HepG2 (cell line): ENCODE measurements around the gene TSR1. TPM values are rescaled to one million over a fixed set of nuclear protein-coding genes. Genes with fewer than 3 reads are reported as not detected.
A peak's percentile ranks its signal among the peaks of the same experiment; 100 is the strongest.

Experiments used
- ADNP ChIP-seq: sonication (generic); formaldehyde crosslinking; IDR thresholded peaks from 2 replicates; pipeline ENCODE4 v1.4.0; 2020; ENCODE audit warnings: missing genetic modification reagents
- ATF7-NPFF ChIP-seq: sonication (generic); formaldehyde crosslinking; IDR thresholded peaks from 2 replicates; pipeline ENCODE4 v1.8.1; 2023; ENCODE audit warnings: mild to moderate bottlenecking, low read depth, missing genetic modification reagents, moderate library complexity
- CHD2 ChIP-seq: IDR thresholded peaks from 2 replicates; pipeline ENCODE4 v1.6.1; 2011; ENCODE audit warnings: low read depth, low read length, improper control_type of control experiment
- FOSL2 ChIP-seq: sonication (generic); formaldehyde crosslinking; IDR thresholded peaks from 2 replicates; pipeline ENCODE4 v1.4.0; 2020; ENCODE audit warnings: missing genetic modification reagents
- KMT2B ChIP-seq: IDR thresholded peaks from 2 replicates; pipeline ENCODE4 v1.6.1; 2016; ENCODE audit warnings: missing genetic modification reagents, missing compliant biosample characterization
- RBAK ChIP-seq: sonication (generic); formaldehyde crosslinking; IDR thresholded peaks from 2 replicates; pipeline ENCODE4 v1.5.1; 2020; ENCODE audit warnings: mild to moderate bottlenecking, missing genetic modification reagents
- TAF1 ChIP-seq: sonication (generic); formaldehyde crosslinking; IDR thresholded peaks from 2 replicates; pipeline ENCODE4 v1.4.0; 2020; ENCODE audit warnings: missing genetic modification reagents
- TMF1 ChIP-seq: sonication (generic); formaldehyde crosslinking; IDR thresholded peaks from 2 replicates; pipeline ENCODE4 v1.8.1; 2022; ENCODE audit warnings: low read depth, missing genetic modification reagents
- ZFY ChIP-seq: sonication (generic); formaldehyde crosslinking; IDR thresholded peaks from 2 replicates; pipeline ENCODE4 v1.4.0; 2020; ENCODE audit warnings: missing genetic modification reagents
- ZIK1 ChIP-seq: sonication (generic); formaldehyde crosslinking; IDR thresholded peaks from 2 replicates; pipeline ENCODE4 v1.5.0; 2020; ENCODE audit warnings: mild to moderate bottlenecking, low read depth, missing genetic modification reagents, borderline replicate concordance
- ZMYM3 ChIP-seq: sonication (generic); formaldehyde crosslinking; IDR thresholded peaks from 2 replicates; pipeline ENCODE4 v1.5.1; 2020; ENCODE audit warnings: mild to moderate bottlenecking, missing genetic modification reagents
- ZNF343 ChIP-seq: sonication (generic); formaldehyde crosslinking; IDR thresholded peaks from 2 replicates; pipeline ENCODE4 v1.4.0; 2020; ENCODE audit warnings: mild to moderate bottlenecking, missing genetic modification reagents
- ZNF501 ChIP-seq: sonication (generic); formaldehyde crosslinking; IDR thresholded peaks from 2 replicates; pipeline ENCODE4 v1.5.1; 2020; ENCODE audit warnings: mild to moderate bottlenecking, moderate library complexity, missing genetic modification reagents
- ZNF574 ChIP-seq: sonication (generic); formaldehyde crosslinking; IDR thresholded peaks from 2 replicates; pipeline ENCODE4 v1.4.0; 2020; ENCODE audit warnings: missing genetic modification reagents
- ZNF674 ChIP-seq: sonication (generic); formaldehyde crosslinking; IDR thresholded peaks from 2 replicates; pipeline ENCODE4 v1.5.0; 2020; ENCODE audit warnings: low read depth, mild to moderate bottlenecking, missing genetic modification reagents
- ZNF687 ChIP-seq: sonication (generic); formaldehyde crosslinking; IDR thresholded peaks from 2 replicates; pipeline ENCODE4 v1.5.1; 2020; ENCODE audit warnings: mild to moderate bottlenecking, missing genetic modification reagents, moderate library complexity
- ZNF777 ChIP-seq: sonication (generic); formaldehyde crosslinking; IDR thresholded peaks from 2 replicates; pipeline ENCODE4 v1.4.0; 2020; ENCODE audit warnings: missing genetic modification reagents
- ZSCAN31 ChIP-seq: sonication (generic); formaldehyde crosslinking; IDR thresholded peaks from 2 replicates; pipeline ENCODE4 v1.5.0; 2020; ENCODE audit warnings: low read depth, mild to moderate bottlenecking, missing genetic modification reagents
- polyA plus RNA-seq, 8 experiments: library from polyadenylated mRNA; depleted of rRNA in 3 of 8; stranded (reverse) in 7 of 8; unstranded in 1 of 8; fragments of >200 nt; fragmentation: Illumina TruSeq in 4 of 8; extraction: Trizol in 4 of 8; gene quantifications; 2 replicates each; pipeline versions ENCODE4 v1.2.1 to v1.2.3, GENCODE V29; 2011 to 2016; ENCODE audit warnings: low read depth in 4 of 8, missing spikeins in 1 of 8, mixed read lengths in 1 of 8; ENCODE audit not compliant: insufficient read depth in 1 of 8
- total RNA-seq, 5 experiments: library from RNA; depleted of rRNA; stranded (reverse); fragments of >200 nt; fragmentation: Illumina TruSeq; extraction: Trizol; gene quantifications; 2 replicates each; pipeline ENCODE4 v1.2.3, GENCODE V29; 2016; ENCODE audit warnings: low read depth in 1 of 5

Gene TSR1
- total and polyA plus RNA-seq, 2 of the 13 experiments (the other 11 are each of a cell fraction or from before 2014, with no cell fraction given) = 7.1 to 65.8 TPM

GRCh38 chr17:2303204-2304188, 32.8 kb downstream of the TSR1 start, which contains the start of the genes SMG6 and SRR (continued):
- TF ChIP-seq ZIK1 (CRISPR knock-in tag) (0 out of 2 replicates have a peak, but pooled peaks have one; percentile 75), ZNF343 (CRISPR knock-in tag) (no peak), ZNF687 (CRISPR knock-in tag) (peak; percentile 71), TMF1 (0 out of 2 replicates have a peak, but pooled peaks have one; percentile 68), FOSL2 (CRISPR knock-in tag) (peak; percentile 30), CHD2 (peak; percentile 77), ZMYM3 (CRISPR knock-in tag) (peak; percentile 49; the same call in 1 of the 2 replicates), ZNF501 (peak; percentile 64; the same call in 1 of the 2 replicates), ZNF674 (CRISPR knock-in tag) (0 out of 2 replicates have a peak, but pooled peaks have one; percentile 85), ZNF777 (CRISPR knock-in tag) (peak; percentile 50), RBAK (CRISPR knock-in tag) (no peak), ZNF574 (CRISPR knock-in tag) (peak; percentile 61), ATF7-NPFF (CRISPR knock-in tag) (peak; percentile 68; the same call in 1 of the 2 replicates), ZFY (CRISPR knock-in tag) (peak; percentile 95), ADNP (CRISPR knock-in tag) (peak; percentile 48; the same call in 1 of the 2 replicates), ZSCAN31 (CRISPR knock-in tag) (peak; percentile 79), TAF1 (peak; percentile 83), KMT2B (CRISPR knock-in tag) (peak; percentile 21; the same call in 1 of the 2 replicates)
